ENCODE measurements around the gene PNPLA1. TPM values are rescaled to one million over a fixed set of nuclear protein-coding genes. Genes with fewer than 3 reads are reported as not detected.

The PNPLA1 gene
- total RNA-seq, 1 experiment from 2014 or later: 0.17 TPM

GRCh38 chr6:36340618-36341454 is 71.0 kb downstream of the PNPLA1 start:
- peak; percentile 59 to 67 for DNase-seq

GRCh38 chr6:36343109-36343680 is 73.3 kb downstream of the PNPLA1 start:
- Histone ChIP-seq H3K9me3 (ENCODE audit: insufficient read depth, low read depth) (no peaks in the 10 kb centered on the region), H4K20me1 (ENCODE audit: insufficient read depth) (no peaks in the 10 kb centered on the region), H3K27me3 (ENCODE audit: insufficient read depth, low read depth) (no peaks in the 10 kb centered on the region), H3K79me2 (ENCODE audit: low read depth) (no peaks in the 10 kb centered on the region), H3K9me2 (ENCODE audit: insufficient read depth) (no peaks in the 10 kb centered on the region), H3K4me1 (replicated peaks; ENCODE audit: insufficient read depth) (peaks cover 8% of the 10 kb centered on the region), H3K27ac (no peak overlapping the region), H3K4me2 (no peak overlapping the region), H3K36me3 (ENCODE audit: low read depth) (no peaks in the 10 kb centered on the region), H3F3A (ENCODE audit: insufficient read depth, low read depth) (no peaks in the 10 kb centered on the region; the same call in 1 of the 2 replicates), H3K4me3 (no peak overlapping the region), H2AFZ (no peak overlapping the region)
- POLR2A ChIA-PET (ENCODE audit: unreplicated experiment): no interaction called here
- no TSS peak for BruUV-seq (replicated peaks)
- intact Hi-C loops (cut with micrococcal nuclease; ENCODE audit: unreplicated experiment): no loop called here
- CTCF ChIA-PET: no interaction called here
- no peak for DNase-seq
- TF ChIP-seq CTCF (conservative IDR thresholded peaks at IDR 0.05): no peak
- TF ChIP-seq EZH2 (IDR thresholded peaks at IDR 0.05; ENCODE audit: low read depth): no peak

More at GRCh38 chr6:36340618-36341454, 71.0 kb downstream of the PNPLA1 start:
- no peaks in the 10 kb centered on the region for H3K36me3 ChIP-seq (ENCODE audit: low read depth)
- ChIA-PET CTCF (interaction anchor here (0.6 to 1.8 kb wide), 8 partner anchors 10 to 953 kb away, joined by 3 to 6 read pairs (median 5); no protein-coding TSS in a partner anchor), POLR2A (ENCODE audit: unreplicated experiment) (interaction anchor here (0.6 kb wide), 3 partner anchors 40 to 646 kb away, joined by 3 to 4 read pairs (median 3); no protein-coding TSS in a partner anchor)
- BruUV-seq (replicated peaks): no TSS peak
- peak overlapping the region; percentile 98 for H2AFZ ChIP-seq
- no peaks in the 10 kb centered on the region for H4K20me1 ChIP-seq (ENCODE audit: insufficient read depth)
- H3K4me1 ChIP-seq (replicated peaks; ENCODE audit: insufficient read depth): peaks cover 8% of the 10 kb centered on the region
- peak overlapping the region; percentile 57 for H3K4me3 ChIP-seq
- H3K9me3 ChIP-seq (ENCODE audit: insufficient read depth, low read depth): no peaks in the 10 kb centered on the region
- TF ChIP-seq CTCF (conservative IDR thresholded peaks at IDR 0.05): peak; percentile 98
- TF ChIP-seq EZH2 (IDR thresholded peaks at IDR 0.05; ENCODE audit: low read depth): no peak
- H3K4me2 ChIP-seq: peak overlapping the region; percentile 96
- intact Hi-C loops (cut with micrococcal nuclease; ENCODE audit: unreplicated experiment): no loop called here
- peaks cover 5% of the 10 kb centered on the region; the same call in 1 of the 2 replicates for H3F3A ChIP-seq (ENCODE audit: insufficient read depth, low read depth)
- H3K79me2 ChIP-seq (ENCODE audit: low read depth): no peaks in the 10 kb centered on the region
- H3K27ac ChIP-seq: 0 out of 2 replicates have a peak overlapping the region, but pooled peaks have one; percentile 13
- H3K9me2 ChIP-seq (ENCODE audit: insufficient read depth): no peaks in the 10 kb centered on the region
- no peaks in the 10 kb centered on the region for H3K27me3 ChIP-seq (ENCODE audit: insufficient read depth, low read depth)

GRCh38 chr6:36345681-36346466 is 76.0 kb downstream of the PNPLA1 start:
- Histone ChIP-seq H4K20me1 (ENCODE audit: insufficient read depth) (no peaks in the 10 kb centered on the region), H3K27ac (no peak overlapping the region), H3K4me1 (replicated peaks; ENCODE audit: insufficient read depth) (peaks cover 12% of the 10 kb centered on the region), H3K4me2 (no peak overlapping the region), H2AFZ (no peak overlapping the region), H3K4me3 (no peak overlapping the region), H3K79me2 (ENCODE audit: low read depth) (no peaks in the 10 kb centered on the region), H3K27me3 (ENCODE audit: insufficient read depth, low read depth) (no peaks in the 10 kb centered on the region), H3F3A (ENCODE audit: insufficient read depth, low read depth) (peaks cover 6% of the 10 kb centered on the region; the same call in 1 of the 2 replicates), H3K9me2 (ENCODE audit: insufficient read depth) (no peaks in the 10 kb centered on the region), H3K36me3 (ENCODE audit: low read depth) (no peaks in the 10 kb centered on the region), H3K9me3 (ENCODE audit: insufficient read depth, low read depth) (no peaks in the 10 kb centered on the region)
- ChIA-PET POLR2A (ENCODE audit: unreplicated experiment) (no interaction called here), CTCF (no interaction called here)
- DNase-seq: no peak
- BruUV-seq (replicated peaks): no TSS peak
- no peak for TF ChIP-seq EZH2 (IDR thresholded peaks at IDR 0.05; ENCODE audit: low read depth)
- TF ChIP-seq CTCF (conservative IDR thresholded peaks at IDR 0.05): no peak
- intact Hi-C loops (cut with micrococcal nuclease; ENCODE audit: unreplicated experiment): no loop called here
